Stimulated activated naive B cell treated with anti-CD40 and anti-IgM and Interleukin-4, amounts not matched to agents 10 μg/mL and 1 μg/mL and 100 μg/mL, for 72 hours (primary cell): ENCODE measurements around the gene PCDHGB5.
"Not testable (repeated sequence)": the region's sequence is repeated elsewhere in the genome, so short reads cannot be mapped to it uniquely, and the experiment has no call there.

Experiments used
- ATAC-seq, 2 donors: fragments of 150-1000 bp; cut with Tn5 transposase; replicated peaks; 2 replicates each; pipeline ENCODE4 v1.10.0; 2021; ENCODE audit warnings: moderate library complexity in 1 of 2
- DNase-seq: peaks from one replicate; pipeline ENCODE4 v3.0.0; 2021
- H3K27ac Mint-ChIP-seq: one replicate; pipeline ENCODE4 v1.8.0; 2022; ENCODE audit warnings: mild to moderate bottlenecking, mixed read lengths
- H3K27me3 Mint-ChIP-seq, 2 donors: one replicate each; pipeline ENCODE4 v1.8.0; 2022; ENCODE audit warnings: mixed read lengths in 2 of 2
- H3K36me3 Mint-ChIP-seq, 2 donors: one replicate each; pipeline ENCODE4 v1.8.0; 2022; ENCODE audit warnings: mixed read lengths in 2 of 2, mild to moderate bottlenecking in 1 of 2
- H3K4me1 Mint-ChIP-seq, 2 donors: one replicate each; pipeline ENCODE4 v1.8.0; 2022; ENCODE audit warnings: mixed read lengths in 2 of 2, mild to moderate bottlenecking in 1 of 2
- H3K4me3 Mint-ChIP-seq, 2 donors: one replicate each; pipeline ENCODE4 v1.8.0; 2022; ENCODE audit warnings: mild to moderate bottlenecking in 2 of 2, mixed read lengths in 2 of 2, moderate library complexity in 1 of 2
- H3K9me3 Mint-ChIP-seq, 2 donors: one replicate each; pipeline ENCODE4 v1.8.0; 2022; ENCODE audit warnings: mixed read lengths in 2 of 2, mild to moderate bottlenecking in 1 of 2

The PCDHGB5 gene

GRCh38 chr5:141431286-141431685, 33.5 kb downstream of the PCDHGB5 start:
- Mint-ChIP-seq H3K27me3 (peaks cover 55 to 73% of the 10 kb centered on the region in 2 donors), H3K27ac (peak overlapping the region; percentile 76), H3K4me1 (peaks cover 14 to 22% of the 10 kb centered on the region in 2 donors), H3K36me3 (peaks cover 9 to 32% of the 10 kb centered on the region in 2 donors), H3K4me3 (peak overlapping the region; percentile 64 to 82), H3K9me3 (peaks cover 20 to 24% of the 10 kb centered on the region in 2 donors)
- DNase-seq (no peak), ATAC-seq (peak; percentile 25 to 69)

- Mint-ChIP-seq H3K4me3 (peak overlapping the region in 1 of 2 donors; percentile 82), H3K27ac (peak overlapping the region; percentile 81), H3K27me3 (peaks cover 48 to 71% of the 10 kb centered on the region in 2 donors), H3K4me1 (peaks cover 14 to 22% of the 10 kb centered on the region in 2 donors), H3K36me3 (peaks cover 9 to 32% of the 10 kb centered on the region in 2 donors), H3K9me3 (peaks cover 20 to 24% of the 10 kb centered on the region in 2 donors)
- ATAC-seq, DNase-seq: not testable (repeated sequence)
Measured at GRCh38 chr5:141432308-141432707, 34.6 kb downstream of the PCDHGB5 start.

- Mint-ChIP-seq H3K4me1 (peaks cover 14 to 22% of the 10 kb centered on the region in 2 donors), H3K27me3 (peaks cover 48 to 67% of the 10 kb centered on the region in 2 donors), H3K36me3 (peaks cover 9 to 30% of the 10 kb centered on the region in 2 donors), H3K9me3 (peaks cover 20 to 24% of the 10 kb centered on the region in 2 donors), H3K4me3 (peak overlapping the region in 1 of 2 donors; percentile 25)
- DNase-seq, ATAC-seq, H3K27ac Mint-ChIP-seq: not testable (repeated sequence)
Measured at GRCh38 chr5:141432726-141433125, 35.0 kb downstream of the PCDHGB5 start.

GRCh38 chr5:141434006-141434405, 36.3 kb downstream of the PCDHGB5 start:
- no peak overlapping the region for H3K4me3 Mint-ChIP-seq
- no peak for ATAC-seq
- peaks cover 9 to 23% of the 10 kb centered on the region in 2 donors for H3K36me3 Mint-ChIP-seq
- no peak overlapping the region for H3K27ac Mint-ChIP-seq
- peaks cover 14 to 22% of the 10 kb centered on the region in 2 donors for H3K4me1 Mint-ChIP-seq
- H3K27me3 Mint-ChIP-seq, result peaks cover 41 to 59% of the 10 kb centered on the region in 2 donors
- no peak for DNase-seq
- H3K9me3 Mint-ChIP-seq, result peaks cover 16 to 20% of the 10 kb centered on the region in 2 donors

GRCh38 chr5:141437221-141437620, 39.5 kb downstream of the PCDHGB5 start:
- peaks cover under 1 to 2% of the 10 kb centered on the region in 2 donors for H3K4me1 Mint-ChIP-seq
- peaks cover 9 to 10% of the 10 kb centered on the region in 2 donors for H3K36me3 Mint-ChIP-seq
- H3K9me3 Mint-ChIP-seq, result peaks cover 10 to 15% of the 10 kb centered on the region in 2 donors
- H3K27me3 Mint-ChIP-seq, result peaks cover 23 to 50% of the 10 kb centered on the region in 2 donors
- no peak overlapping the region for H3K4me3 Mint-ChIP-seq
- no peak for DNase-seq
- no peak overlapping the region for H3K27ac Mint-ChIP-seq
- ATAC-seq, result no peak

DNA sequence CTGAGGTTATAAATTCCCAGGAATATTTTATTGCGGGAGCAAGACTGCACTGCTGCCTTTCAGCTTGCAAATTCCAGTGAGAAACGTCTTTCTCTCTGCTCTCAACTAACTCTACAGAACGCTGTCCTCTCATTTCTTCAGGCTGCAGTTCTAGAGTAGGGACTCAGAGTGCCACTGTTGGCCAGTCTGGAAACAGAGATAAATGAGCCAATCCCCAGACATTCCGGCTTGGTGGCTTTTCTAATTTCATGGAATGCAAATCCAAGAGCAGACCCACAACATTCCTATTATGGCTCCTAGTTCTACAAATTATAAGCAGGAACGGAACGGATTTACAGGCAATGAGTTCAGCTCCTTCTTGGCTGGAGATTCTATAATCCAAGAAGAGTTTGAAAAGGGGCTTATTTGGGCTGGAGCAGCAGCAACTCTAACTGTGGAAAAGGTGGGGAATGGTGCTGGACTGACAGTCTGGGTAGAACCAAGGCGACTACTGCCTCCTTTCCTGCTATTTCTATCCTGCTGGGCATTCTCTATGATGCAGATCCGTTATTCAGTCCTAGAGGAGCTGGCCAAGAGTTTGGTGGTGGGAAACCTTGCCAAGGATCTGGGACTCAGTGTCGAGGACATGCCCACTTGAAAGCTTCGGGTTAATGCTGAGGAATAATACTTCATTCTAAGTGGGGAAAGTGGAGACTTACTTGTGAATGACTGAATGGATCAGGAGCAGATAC, 41.8 kb downstream of the PCDHGB5 start:
- Mint-ChIP-seq H3K27me3 (peaks cover 8 to 38% of the 10 kb centered on the region in 2 donors), H3K9me3 (peaks cover 4 to 8% of the 10 kb centered on the region in 2 donors)
- ATAC-seq, result no peak

GRCh38 chr5:141440341-141440740, 42.6 kb downstream of the PCDHGB5 start:
- ATAC-seq (no peak), DNase-seq (no peak)
- peaks cover 5 to 34% of the 10 kb centered on the region in 2 donors for H3K27me3 Mint-ChIP-seq
- peaks cover 4% of the 10 kb centered on the region in 2 donors for H3K9me3 Mint-ChIP-seq
- no peaks in the 10 kb centered on the region for H3K4me1 Mint-ChIP-seq
- H3K36me3 Mint-ChIP-seq, result peaks cover 2 to 3% of the 10 kb centered on the region in 2 donors
- H3K27ac Mint-ChIP-seq, result no peak overlapping the region
- H3K4me3 Mint-ChIP-seq, result no peak overlapping the region

More for the DNA sequence above, 41.8 kb downstream of the PCDHGB5 start:
- Mint-ChIP-seq H3K27ac (no peak overlapping the region), H3K4me3 (no peak overlapping the region), H3K36me3 (peaks cover 2 to 3% of the 10 kb centered on the region in 2 donors), H3K4me1 (no peaks in the 10 kb centered on the region)
- no peak for DNase-seq

- Mint-ChIP-seq H3K27ac (no peak overlapping the region), H3K36me3 (peaks cover 2 to 3% of the 10 kb centered on the region in 2 donors), H3K4me1 (no peaks in the 10 kb centered on the region), H3K27me3 (peaks cover 13 to 39% of the 10 kb centered on the region in 2 donors), H3K9me3 (peaks cover 4% of the 10 kb centered on the region in 2 donors), H3K4me3 (no peak overlapping the region)
- DNase-seq, result no peak
- ATAC-seq, result no peak
Measured at GRCh38 chr5:141441571-141442170, 43.9 kb downstream of the PCDHGB5 start.
